WTC11 (cell line): ENCODE measurements around the gene RELT. TPM values are rescaled to one million over a fixed set of nuclear protein-coding genes. Genes with fewer than 3 reads are reported as not detected.

ENCODE experiments used
- ATAC-seq: fragments of 200-7000 bp; cut with Tn5 transposase; 2 replicates; pipeline ENCODE4 v1.10.0; 2021; ENCODE audit warnings: mild to moderate bottlenecking, moderate library complexity
- CTCF ChIA-PET: fragments of 300-600 bp; sonication (Branson Sonifier 250); formaldehyde crosslinking; loops from one replicate; lab custom pipeline; 2021; ENCODE audit warnings: antibody characterized with exemption; lab: Charles Lee
- POLR2A ChIA-PET: fragments of 350-600 bp; sonication (Branson Sonifier 250); formaldehyde crosslinking; loops from one replicate; lab custom pipeline; 2021; ENCODE audit warnings: antibody characterized with exemption; lab: Charles Lee
- DNase-seq: peaks from one replicate; pipeline ENCODE4 v3.0.0; 2021; ENCODE audit warnings: low spot score
- H3K27ac Mint-ChIP-seq: 2 replicates; pipeline ENCODE4 v1.8.0; 2021; ENCODE audit warnings: mixed read lengths
- H3K27me3 Mint-ChIP-seq: 2 replicates; pipeline ENCODE4 v1.8.0; 2021; ENCODE audit warnings: low read depth, mild to moderate bottlenecking, moderate library complexity, mixed read lengths
- H3K36me3 Mint-ChIP-seq: 2 replicates; pipeline ENCODE4 v1.8.0; 2021; ENCODE audit warnings: mixed read lengths
- H3K4me1 Mint-ChIP-seq: 2 replicates; pipeline ENCODE4 v1.8.0; 2022; ENCODE audit warnings: mixed read lengths
- H3K4me3 Mint-ChIP-seq: 2 replicates; pipeline ENCODE4 v1.8.0; 2021; ENCODE audit warnings: mild to moderate bottlenecking, moderate library complexity, mixed read lengths
- H3K9me3 Mint-ChIP-seq: 2 replicates; pipeline ENCODE4 v1.8.0; 2021; ENCODE audit warnings: mixed read lengths
- ARID4B ChIP-seq: sonication (generic); formaldehyde crosslinking; IDR thresholded peaks from 2 replicates; pipeline ENCODE4 v1.8.0; 2023; ENCODE audit warnings: missing genetic modification reagents, mild to moderate bottlenecking, borderline replicate concordance
- CREB1 ChIP-seq: sonication (generic); formaldehyde crosslinking; IDR thresholded peaks from 2 replicates; pipeline ENCODE4 v1.8.0; 2023; ENCODE audit warnings: mild to moderate bottlenecking, missing genetic modification reagents
- CREM ChIP-seq: sonication (generic); formaldehyde crosslinking; IDR thresholded peaks from 2 replicates; pipeline ENCODE4 v1.8.1; 2022; ENCODE audit warnings: mild to moderate bottlenecking, missing genetic modification reagents, moderate library complexity
- EMX1 ChIP-seq: fragments of 250-450 bp; sonication (Bioruptor Pico); IDR thresholded peaks from 2 replicates; pipeline ENCODE4 v1.8.0; 2021; ENCODE audit warnings: mild to moderate bottlenecking
- FOXJ3 ChIP-seq: sonication (generic); formaldehyde crosslinking; IDR thresholded peaks from 2 replicates; pipeline ENCODE4 v1.9.0; 2021; ENCODE audit warnings: missing genetic modification reagents, mild to moderate bottlenecking, borderline replicate concordance
- GRHL2 ChIP-seq: fragments of 250-450 bp; sonication (Bioruptor Pico); IDR thresholded peaks from 2 replicates; pipeline ENCODE4 v1.8.0; 2022; ENCODE audit warnings: mild to moderate bottlenecking, moderate library complexity; ENCODE audit not compliant: insufficient replicate concordance, severe bottlenecking
- HMGA2 ChIP-seq: fragments of 250-450 bp; sonication (Bioruptor Pico); IDR thresholded peaks from 2 replicates; pipeline ENCODE4 v1.4.0; 2021; ENCODE audit warnings: mild to moderate bottlenecking, moderate library complexity
- MAX ChIP-seq: sonication (generic); formaldehyde crosslinking; IDR thresholded peaks from 2 replicates; pipeline ENCODE4 v1.8.0; 2022; ENCODE audit warnings: mild to moderate bottlenecking, missing genetic modification reagents
- NFATC4 ChIP-seq: fragments of 250-450 bp; sonication (Bioruptor Pico); IDR thresholded peaks from 2 replicates; pipeline ENCODE4 v1.9.0; 2021; ENCODE audit warnings: mild to moderate bottlenecking
- NR2C2 ChIP-seq: sonication (generic); formaldehyde crosslinking; IDR thresholded peaks from 2 replicates; pipeline ENCODE4 v1.8.0; 2022; ENCODE audit warnings: mild to moderate bottlenecking, missing genetic modification reagents
- OVOL2 ChIP-seq: fragments of 250-450 bp; sonication (Bioruptor Pico); IDR thresholded peaks from 2 replicates; pipeline ENCODE4 v1.9.0; 2021; ENCODE audit warnings: mild to moderate bottlenecking, borderline replicate concordance
- PREB ChIP-seq: sonication (generic); formaldehyde crosslinking; IDR thresholded peaks from 2 replicates; pipeline ENCODE4 v1.8.1; 2022; ENCODE audit warnings: mild to moderate bottlenecking, missing genetic modification reagents, moderate library complexity, borderline replicate concordance
- PRRX2 ChIP-seq: fragments of 250-450 bp; sonication (Bioruptor Pico); IDR thresholded peaks from 2 replicates; pipeline ENCODE4 v1.8.0; 2021; ENCODE audit warnings: mild to moderate bottlenecking
- TCF7 ChIP-seq: sonication (generic); formaldehyde crosslinking; IDR thresholded peaks from 2 replicates; pipeline ENCODE4 v1.8.0; 2022; ENCODE audit warnings: mild to moderate bottlenecking, low read depth, missing genetic modification reagents, moderate library complexity
- TP53 ChIP-seq: sonication (generic); formaldehyde crosslinking; IDR thresholded peaks from 2 replicates; pipeline ENCODE4 v1.8.1; 2023; ENCODE audit warnings: mild to moderate bottlenecking, missing genetic modification reagents
- USF1 ChIP-seq: sonication (generic); formaldehyde crosslinking; IDR thresholded peaks from 2 replicates; pipeline ENCODE4 v1.8.0; 2022; ENCODE audit warnings: mild to moderate bottlenecking, missing genetic modification reagents
- ZBTB21 ChIP-seq: sonication (generic); formaldehyde crosslinking; IDR thresholded peaks from 2 replicates; pipeline ENCODE4 v1.8.1; 2023; ENCODE audit warnings: mild to moderate bottlenecking, missing genetic modification reagents, borderline replicate concordance
- ZMAT4 ChIP-seq: fragments of 250-450 bp; sonication (Bioruptor Pico); IDR thresholded peaks from 2 replicates; pipeline ENCODE4 v1.9.0; 2021; ENCODE audit warnings: mild to moderate bottlenecking
- ZNF121 ChIP-seq: sonication (generic); formaldehyde crosslinking; IDR thresholded peaks from 2 replicates; pipeline ENCODE4 v1.8.0; 2023; ENCODE audit warnings: missing genetic modification reagents
- ZNF219 ChIP-seq: sonication (generic); formaldehyde crosslinking; IDR thresholded peaks from 2 replicates; pipeline ENCODE4 v1.8.0; 2023; ENCODE audit warnings: missing genetic modification reagents, mild to moderate bottlenecking, borderline replicate concordance
- ZNF281 ChIP-seq: sonication (generic); formaldehyde crosslinking; IDR thresholded peaks from 2 replicates; pipeline ENCODE4 v1.8.0; 2023; ENCODE audit warnings: mild to moderate bottlenecking, missing genetic modification reagents
- ZNF423 ChIP-seq: fragments of 250-450 bp; sonication (Bioruptor Pico); IDR thresholded peaks from 2 replicates; pipeline ENCODE4 v2.1.2; 2022; ENCODE audit warnings: mild to moderate bottlenecking, moderate library complexity
- total RNA-seq: library from RNA; stranded (reverse); gene quantifications from 3 replicates; pipeline ENCODE4 v1.2.3, GENCODE V29; 2021

Gene RELT
- total RNA-seq, 1 experiment from 2014 or later, result 6.7 TPM

GRCh38 chr11:73401924-73402833 lies 26.0 kb downstream of the RELT start:
- TF ChIP-seq ZNF423 (CRISPR knock-in tag) (no peak), FOXJ3 (no peak), ARID4B (CRISPR knock-in tag) (no peak), TP53 (CRISPR knock-in tag) (no peak), USF1 (no peak), ZBTB21 (CRISPR knock-in tag) (no peak), ZMAT4 (CRISPR knock-in tag) (no peak), NR2C2 (no peak), GRHL2 (no peak), HMGA2 (CRISPR knock-in tag) (no peak), PREB (CRISPR knock-in tag) (no peak), PRRX2 (CRISPR knock-in tag) (no peak), MAX (CRISPR knock-in tag) (no peak), ZNF281 (CRISPR knock-in tag) (no peak)
- ATAC-seq (no peak), DNase-seq (no peak)
- Mint-ChIP-seq H3K36me3 (peaks cover 3% of the 10 kb centered on the region; the same call in 1 of the 2 replicates), H3K4me1 (peaks cover 6% of the 10 kb centered on the region), H3K4me3 (no peak overlapping the region), H3K27me3 (no peaks in the 10 kb centered on the region), H3K27ac (no peak overlapping the region), H3K9me3 (no peaks in the 10 kb centered on the region)
- ChIA-PET CTCF (interaction anchor here (1.0 to 6.8 kb wide), 10 partner anchors 9 to 529 kb away, joined by 3 to 54 read pairs (median 11); no protein-coding TSS in a partner anchor), POLR2A (no interaction called here)

GRCh38 chr11:73402834-73403185 lies 26.6 kb downstream of the RELT start:
- Mint-ChIP-seq H3K36me3 (peaks cover 3% of the 10 kb centered on the region; the same call in 1 of the 2 replicates), H3K27me3 (no peaks in the 10 kb centered on the region), H3K9me3 (no peaks in the 10 kb centered on the region), H3K27ac (no peak overlapping the region), H3K4me1 (peaks cover 6% of the 10 kb centered on the region), H3K4me3 (no peak overlapping the region)
- TF ChIP-seq NR2C2, result no peak
- TF ChIP-seq TCF7 (CRISPR knock-in tag), result no peak
- no peak for TF ChIP-seq ZNF121 (CRISPR knock-in tag)
- no peak for TF ChIP-seq ZNF219 (CRISPR knock-in tag)
- no peak for TF ChIP-seq CREB1 (CRISPR knock-in tag)
- TF ChIP-seq ZNF281 (CRISPR knock-in tag), result no peak
- no peak for TF ChIP-seq OVOL2 (CRISPR knock-in tag)
- TF ChIP-seq EMX1 (CRISPR knock-in tag), result no peak
- TF ChIP-seq TP53 (CRISPR knock-in tag), result no peak
- no peak for TF ChIP-seq NFATC4
- TF ChIP-seq CREM, result no peak
- POLR2A ChIA-PET, result no interaction called here
- CTCF ChIA-PET, result interaction anchor here (1.0 to 6.8 kb wide), 10 partner anchors 10 to 258 kb away, joined by 3 to 54 read pairs (median 11); no protein-coding TSS in a partner anchor
- DNase-seq, result no peak
- ATAC-seq, result no peak
